Measurements from ENCODE around the gene HECTD3.

HECTD3 gene

GRCh38 chr1:45032837-45033236, 21.7 kb upstream of the HECTD3 start:
- peaks cover 26% of the 10 kb centered on the region for H3K27me3 Mint-ChIP-seq (ENCODE audit: low read depth)
- DNase-seq (ENCODE audit: low spot score) = no peak
- no peak overlapping the region for H3K27ac Mint-ChIP-seq
- H3K36me3 Mint-ChIP-seq (ENCODE audit: low read depth) = no peaks in the 10 kb centered on the region
- no peaks in the 10 kb centered on the region for H3K9me3 Mint-ChIP-seq
- no peak overlapping the region for H3K4me3 Mint-ChIP-seq
- H3K4me1 Mint-ChIP-seq (ENCODE audit: low read depth) = peaks cover 12% of the 10 kb centered on the region

- Mint-ChIP-seq H3K36me3 (ENCODE audit: low read depth) (no peaks in the 10 kb centered on the region), H3K27ac (peak overlapping the region; percentile 9)
- no peak for DNase-seq (ENCODE audit: low spot score)
Observed at GRCh38 chr1:45026446-45026845, 15.3 kb upstream of the HECTD3 start.

GRCh38 chr1:45023663-45024062, 12.5 kb upstream of the HECTD3 start:
- Mint-ChIP-seq H3K27me3 (ENCODE audit: low read depth) (peaks cover 31% of the 10 kb centered on the region), H3K36me3 (ENCODE audit: low read depth) (no peaks in the 10 kb centered on the region), H3K4me1 (ENCODE audit: low read depth) (peaks cover 8% of the 10 kb centered on the region), H3K9me3 (no peaks in the 10 kb centered on the region), H3K27ac (no peak overlapping the region), H3K4me3 (no peak overlapping the region)
- no peak for DNase-seq (ENCODE audit: low spot score)

More at GRCh38 chr1:45026446-45026845, 15.3 kb upstream of the HECTD3 start:
- Mint-ChIP-seq H3K4me1 (ENCODE audit: low read depth) (peaks cover 8% of the 10 kb centered on the region), H3K27me3 (ENCODE audit: low read depth) (peaks cover 51% of the 10 kb centered on the region), H3K9me3 (no peaks in the 10 kb centered on the region), H3K4me3 (no peak overlapping the region)

- Mint-ChIP-seq H3K27me3 (ENCODE audit: low read depth) (peaks cover 11% of the 10 kb centered on the region), H3K27ac (no peak overlapping the region), H3K9me3 (no peaks in the 10 kb centered on the region), H3K4me1 (ENCODE audit: low read depth) (peaks cover 9% of the 10 kb centered on the region), H3K4me3 (no peak overlapping the region), H3K36me3 (ENCODE audit: low read depth) (peaks cover 6% of the 10 kb centered on the region)
- peak; percentile 48 for DNase-seq (ENCODE audit: low spot score)
Observed at GRCh38 chr1:45018599-45019230, 7.6 kb upstream of the HECTD3 start.

- Mint-ChIP-seq H3K9me3 (no peaks in the 10 kb centered on the region), H3K27ac (no peak overlapping the region), H3K36me3 (ENCODE audit: low read depth) (peaks cover 6% of the 10 kb centered on the region), H3K4me3 (no peak overlapping the region), H3K4me1 (ENCODE audit: low read depth) (peaks cover 18% of the 10 kb centered on the region), H3K27me3 (ENCODE audit: low read depth) (no peaks in the 10 kb centered on the region)
- no peak for DNase-seq (ENCODE audit: low spot score)
Observed at GRCh38 chr1:45016767-45017166, 5.6 kb upstream of the HECTD3 start.

GRCh38 chr1:45016090-45016697, 5.1 kb upstream of the HECTD3 start:
- H3K36me3 Mint-ChIP-seq (ENCODE audit: low read depth) = peaks cover 6% of the 10 kb centered on the region
- H3K27ac Mint-ChIP-seq = no peak overlapping the region
- H3K27me3 Mint-ChIP-seq (ENCODE audit: low read depth) = no peaks in the 10 kb centered on the region
- H3K9me3 Mint-ChIP-seq = no peaks in the 10 kb centered on the region
- no peak overlapping the region for H3K4me3 Mint-ChIP-seq
- DNase-seq (ENCODE audit: low spot score) = no peak
- H3K4me1 Mint-ChIP-seq (ENCODE audit: low read depth) = peaks cover 23% of the 10 kb centered on the region

GRCh38 chr1:45015683-45016082, 4.6 kb upstream of the HECTD3 start:
- H3K4me1 Mint-ChIP-seq (ENCODE audit: low read depth) = peaks cover 24% of the 10 kb centered on the region
- H3K4me3 Mint-ChIP-seq = no peak overlapping the region
- H3K27me3 Mint-ChIP-seq (ENCODE audit: low read depth) = no peaks in the 10 kb centered on the region
- H3K27ac Mint-ChIP-seq = no peak overlapping the region
- no peaks in the 10 kb centered on the region for H3K9me3 Mint-ChIP-seq
- peaks cover 6% of the 10 kb centered on the region for H3K36me3 Mint-ChIP-seq (ENCODE audit: low read depth)
- DNase-seq (ENCODE audit: low spot score) = no peak

- no peaks in the 10 kb centered on the region for H3K27me3 Mint-ChIP-seq (ENCODE audit: low read depth)
- DNase-seq (ENCODE audit: low spot score) = peak; percentile 64
- H3K4me3 Mint-ChIP-seq = peak overlapping the region; percentile 59
- H3K9me3 Mint-ChIP-seq = no peaks in the 10 kb centered on the region
- H3K36me3 Mint-ChIP-seq (ENCODE audit: low read depth) = peaks cover 9% of the 10 kb centered on the region
- H3K27ac Mint-ChIP-seq = no peak overlapping the region
- H3K4me1 Mint-ChIP-seq (ENCODE audit: low read depth) = peaks cover 28% of the 10 kb centered on the region
Observed at GRCh38 chr1:45014321-45015028, 3.4 kb upstream of the HECTD3 start.

- DNase-seq (ENCODE audit: low spot score) = no peak
- H3K36me3 Mint-ChIP-seq (ENCODE audit: low read depth) = peaks cover 13% of the 10 kb centered on the region
- peak overlapping the region; percentile 93 for H3K4me3 Mint-ChIP-seq
- peaks cover 28% of the 10 kb centered on the region for H3K4me1 Mint-ChIP-seq (ENCODE audit: low read depth)
- no peak overlapping the region for H3K27ac Mint-ChIP-seq
- no peaks in the 10 kb centered on the region for H3K9me3 Mint-ChIP-seq
- H3K27me3 Mint-ChIP-seq (ENCODE audit: low read depth) = no peaks in the 10 kb centered on the region
Observed at GRCh38 chr1:45013551-45014209, 2.6 kb upstream of the HECTD3 start.

GRCh38 chr1:45012639-45013278, 1.6 kb upstream of the HECTD3 start:
- peak; percentile 38 for DNase-seq (ENCODE audit: low spot score)
- Mint-ChIP-seq H3K4me1 (ENCODE audit: low read depth) (peaks cover 28% of the 10 kb centered on the region), H3K4me3 (peak overlapping the region; percentile 93)

GRCh38 chr1:45011837-45012638, 914 bp upstream of the HECTD3 start, which contains the start of gene UROD:
TSS of gene UROD (plus strand) at chr1:45012254. CDS start at chr1:45012266, 12 bp downstream.
- no peaks in the 10 kb centered on the region for H3K27me3 Mint-ChIP-seq (ENCODE audit: low read depth)
- H3K27ac Mint-ChIP-seq = peak within 1 kb of the TSS; percentile 92
- DNase-seq (ENCODE audit: low spot score) = peak; percentile 90
- no peaks in the 10 kb centered on the region for H3K9me3 Mint-ChIP-seq
- peak within 1 kb of the TSS; percentile 93 for H3K4me3 Mint-ChIP-seq
- H3K36me3 Mint-ChIP-seq (ENCODE audit: low read depth) = peaks cover 23% of the 10 kb centered on the region
- H3K4me1 Mint-ChIP-seq (ENCODE audit: low read depth) = peaks cover 28% of the 10 kb centered on the region

More at GRCh38 chr1:45012639-45013278, 1.6 kb upstream of the HECTD3 start:
- H3K9me3 Mint-ChIP-seq = no peaks in the 10 kb centered on the region
- no peaks in the 10 kb centered on the region for H3K27me3 Mint-ChIP-seq (ENCODE audit: low read depth)
- H3K27ac Mint-ChIP-seq = peak overlapping the region; percentile 92
- H3K36me3 Mint-ChIP-seq (ENCODE audit: low read depth) = peaks cover 21% of the 10 kb centered on the region

- H3K36me3 Mint-ChIP-seq (ENCODE audit: low read depth) = peaks cover 25% of the 10 kb centered on the region
- no peak for DNase-seq (ENCODE audit: low spot score)
Observed at GRCh38 chr1:45009956-45010854, 919 bp downstream of the HECTD3 start.

More at GRCh38 chr1:45009956-45010854, 919 bp downstream of the HECTD3 start:
- peak overlapping the region; percentile 85 for H3K4me3 Mint-ChIP-seq
- H3K27ac Mint-ChIP-seq = peak overlapping the region; percentile 49
- H3K27me3 Mint-ChIP-seq (ENCODE audit: low read depth) = no peaks in the 10 kb centered on the region
- peaks cover 28% of the 10 kb centered on the region for H3K4me1 Mint-ChIP-seq (ENCODE audit: low read depth)
- H3K9me3 Mint-ChIP-seq = no peaks in the 10 kb centered on the region

Measured in T-helper 2 cell treated with Interferon-gamma antibody and Interleukin-4, amounts not matched to agents 5 μg/mL and 100 μg/mL, for 36 hours (primary cell).